ENCODE measurements around the gene CPNE5. TPM values are rescaled to one million over a fixed set of nuclear protein-coding genes. Genes with fewer than 3 reads are reported as not detected.

Gene CPNE5
- total RNA-seq, 2 experiments from 2014 or later: 1.2 to 1.7 TPM

DNA sequence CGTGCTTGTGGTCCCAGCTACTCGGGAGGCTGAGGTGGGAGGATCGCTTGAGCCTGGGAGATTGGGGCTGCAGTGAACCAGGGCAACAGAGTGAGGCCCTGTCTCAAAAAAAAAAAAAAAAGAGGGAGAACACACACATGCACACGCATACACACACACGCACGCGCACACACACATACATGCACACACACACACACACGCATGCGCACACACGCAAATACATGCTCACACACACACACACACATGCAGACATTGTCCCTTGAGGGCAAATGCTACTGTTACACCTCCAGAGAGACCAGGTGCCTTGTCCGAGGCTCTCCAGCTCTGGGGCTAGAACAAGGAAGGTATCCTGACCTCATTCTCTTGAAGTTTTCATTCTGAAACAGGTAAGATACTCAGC lies 77.1 kb downstream of the CPNE5 start:
- H3K4me3 Mint-ChIP-seq: no peak overlapping the region
- H3K27ac Mint-ChIP-seq: no peak overlapping the region
- CTCF ChIA-PET: interaction anchor here (2.0 to 6.1 kb wide), 3 partner anchors 20 to 256 kb away, joined by 6 to 71 read pairs (median 31); no protein-coding TSS in a partner anchor
- H3K27me3 Mint-ChIP-seq (ENCODE audit: low read depth): no peaks in the 10 kb centered on the region
- DNase-seq: no peak
- H3K36me3 Mint-ChIP-seq (ENCODE audit: low read depth): no peaks in the 10 kb centered on the region
- intact Hi-C loops (cut with micrococcal nuclease): no loop called here
- H3K4me1 Mint-ChIP-seq (ENCODE audit: low read depth): peaks cover 13% of the 10 kb centered on the region
- H3K9me3 Mint-ChIP-seq: no peaks in the 10 kb centered on the region

DNA sequence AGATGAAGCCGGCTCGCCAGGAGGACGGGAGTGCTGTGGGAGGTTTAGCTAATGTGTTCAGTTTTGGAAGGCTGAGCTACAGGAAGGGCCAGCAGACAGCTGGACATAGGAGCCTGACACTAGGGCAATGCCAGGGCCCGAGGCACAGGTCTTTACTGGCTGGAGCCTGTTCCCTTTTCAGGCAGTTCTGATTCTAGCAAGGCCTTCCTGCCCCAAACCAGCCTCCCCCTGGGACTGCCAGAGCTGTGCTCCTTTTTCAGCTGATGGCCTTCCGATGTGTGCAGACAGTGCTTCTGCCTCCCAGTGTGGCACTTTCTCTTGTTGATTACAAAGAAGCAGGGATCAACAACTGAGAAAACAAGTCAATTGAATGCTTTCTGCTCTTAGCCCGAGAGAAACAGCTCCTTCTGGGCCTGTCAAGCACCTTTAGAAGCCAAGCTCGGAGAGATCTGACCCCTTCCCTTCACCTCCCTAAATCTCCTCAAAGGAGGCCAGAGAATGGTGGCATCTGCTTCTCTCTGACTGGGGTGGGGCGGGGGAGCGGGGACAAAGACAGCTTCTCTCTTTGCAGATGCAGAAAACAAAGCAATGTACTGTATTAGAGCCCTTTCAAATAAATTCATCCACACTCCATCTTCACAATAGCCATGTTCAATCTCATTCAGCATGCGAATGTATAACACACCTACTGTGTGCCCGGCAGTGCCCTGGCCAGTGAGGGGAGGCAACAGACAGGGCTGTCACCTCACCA lies 78.4 kb downstream of the CPNE5 start:
- Mint-ChIP-seq H3K27ac (no peak overlapping the region), H3K9me3 (no peaks in the 10 kb centered on the region), H3K36me3 (ENCODE audit: low read depth) (no peaks in the 10 kb centered on the region), H3K27me3 (ENCODE audit: low read depth) (no peaks in the 10 kb centered on the region), H3K4me1 (ENCODE audit: low read depth) (peaks cover 23% of the 10 kb centered on the region), H3K4me3 (no peak overlapping the region)
- DNase-seq: no peak
- intact Hi-C loops (cut with micrococcal nuclease): no loop called here
- CTCF ChIA-PET: interaction anchor here (0.7 to 6.1 kb wide), 14 partner anchors 8 to 338 kb away, joined by 3 to 71 read pairs (median 14); no protein-coding TSS in a partner anchor

DNA sequence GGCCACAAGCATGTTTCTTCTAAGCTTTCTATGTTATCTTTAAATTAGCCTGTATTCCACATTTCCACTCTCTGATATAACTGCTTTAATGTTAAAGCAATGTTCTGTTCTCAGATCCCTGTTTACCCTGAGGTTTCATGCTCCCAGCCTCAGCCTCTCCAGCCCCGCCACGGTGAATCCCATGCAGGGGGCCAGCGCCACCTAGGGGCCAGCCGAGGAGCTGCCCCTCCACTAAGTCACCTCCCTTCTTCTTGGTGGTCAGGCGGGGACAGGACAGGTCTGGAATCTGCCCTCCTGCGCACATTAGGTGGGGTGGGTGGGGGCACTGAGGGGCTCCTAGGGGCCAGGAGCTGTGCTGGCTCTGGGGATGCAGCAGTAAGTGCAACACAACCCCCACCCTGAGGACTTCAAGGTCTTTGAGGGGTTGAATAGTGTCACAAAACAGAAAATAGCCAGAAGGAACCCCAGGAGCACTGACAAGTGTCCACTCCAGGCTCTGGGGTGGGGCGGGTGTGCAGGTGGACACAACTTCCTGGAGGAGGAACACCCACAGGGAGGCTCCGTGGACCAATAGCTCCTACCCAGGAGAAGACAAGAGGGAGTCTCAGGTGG lies 80.0 kb downstream of the CPNE5 start:
- peak; percentile 89 for DNase-seq
- intact Hi-C loops (cut with micrococcal nuclease): loop anchor here (1.0 to 5.0 kb wide), 6 partner anchors 35 to 627 kb away; partner anchors contain the start of gene MAPK13
- Mint-ChIP-seq H3K36me3 (ENCODE audit: low read depth) (no peaks in the 10 kb centered on the region), H3K27me3 (ENCODE audit: low read depth) (no peaks in the 10 kb centered on the region), H3K9me3 (no peaks in the 10 kb centered on the region), H3K4me3 (no peak overlapping the region), H3K4me1 (ENCODE audit: low read depth) (peaks cover 39% of the 10 kb centered on the region), H3K27ac (no peak overlapping the region)
- CTCF ChIA-PET: interaction anchor here (0.6 to 6.1 kb wide), 40 partner anchors 9 to 418 kb away, joined by 3 to 71 read pairs (median 4); partner anchors contain the start of gene RAB44

DNA sequence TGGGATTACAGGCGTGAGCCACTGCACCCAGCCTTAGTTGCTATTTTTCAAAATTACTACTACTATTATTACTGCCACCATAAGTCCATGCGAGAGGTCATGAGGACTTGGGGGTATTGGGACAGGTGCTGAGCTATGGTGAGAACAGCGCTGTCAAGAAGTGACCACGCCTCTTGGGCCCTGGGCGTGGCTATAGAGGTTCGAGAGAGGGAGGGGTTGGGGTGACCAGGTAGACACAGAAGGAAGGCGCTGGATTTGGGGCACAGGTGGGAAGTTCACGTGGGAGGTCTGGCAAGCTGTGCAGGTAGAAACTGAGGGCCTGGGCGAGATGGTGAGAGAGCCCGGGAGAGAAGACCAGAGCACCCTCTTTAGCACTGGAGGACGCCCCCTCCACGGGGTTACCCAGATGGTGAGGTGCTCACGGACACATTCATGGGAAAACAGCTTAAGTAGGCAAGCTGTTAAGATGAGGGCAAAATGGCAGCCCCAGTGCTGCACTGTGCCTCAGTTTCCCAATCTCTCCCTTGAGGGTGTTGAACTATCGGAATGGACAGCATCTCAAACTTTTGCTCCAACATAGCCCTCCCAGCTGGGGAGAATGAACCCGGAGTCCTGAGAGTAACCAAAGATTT lies 80.6 kb downstream of the CPNE5 start:
- H3K36me3 Mint-ChIP-seq (ENCODE audit: low read depth): no peaks in the 10 kb centered on the region
- H3K4me3 Mint-ChIP-seq: no peak overlapping the region
- CTCF ChIA-PET: interaction anchor here (0.6 to 6.1 kb wide), 36 partner anchors 8 to 418 kb away, joined by 3 to 71 read pairs (median 4); partner anchors contain the start of gene RAB44
- no peak for DNase-seq
- H3K9me3 Mint-ChIP-seq: no peaks in the 10 kb centered on the region
- peaks cover 45% of the 10 kb centered on the region for H3K4me1 Mint-ChIP-seq (ENCODE audit: low read depth)
- H3K27me3 Mint-ChIP-seq (ENCODE audit: low read depth): no peaks in the 10 kb centered on the region
- intact Hi-C loops (cut with micrococcal nuclease): loop anchor here (1.0 to 5.0 kb wide), 6 partner anchors 34 to 626 kb away; partner anchors contain the start of gene MAPK13
- H3K27ac Mint-ChIP-seq: no peak overlapping the region

DNA sequence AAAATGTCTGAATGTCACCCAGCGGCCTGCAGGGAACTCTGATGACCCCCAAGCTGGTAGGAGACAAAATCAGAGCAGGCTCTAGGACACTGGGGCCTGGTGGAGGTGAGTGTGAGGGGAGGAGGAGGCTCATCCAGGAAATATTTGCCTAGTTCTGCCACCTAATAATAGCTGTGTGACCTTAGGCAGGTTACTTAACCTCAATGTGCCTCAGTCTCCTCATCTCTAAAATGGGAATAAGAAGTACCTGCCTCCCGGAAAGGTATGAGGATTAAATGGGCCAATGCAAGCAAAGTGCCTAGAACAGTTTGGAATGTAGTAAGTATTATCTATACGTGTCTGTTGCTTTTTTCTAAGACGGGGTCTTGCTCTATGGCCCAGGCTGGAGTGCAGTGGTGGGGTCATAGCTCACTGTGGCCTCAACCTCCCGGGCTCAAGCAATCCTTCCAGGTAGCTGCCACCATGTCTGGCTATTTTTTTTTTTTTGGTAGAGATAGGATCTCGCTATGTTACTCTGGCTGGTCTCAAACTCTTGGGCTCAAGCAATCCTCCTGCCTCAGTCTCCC lies 81.2 kb downstream of the CPNE5 start:
- Mint-ChIP-seq H3K27me3 (ENCODE audit: low read depth) (no peaks in the 10 kb centered on the region), H3K4me1 (ENCODE audit: low read depth) (peaks cover 51% of the 10 kb centered on the region), H3K36me3 (ENCODE audit: low read depth) (no peaks in the 10 kb centered on the region), H3K9me3 (no peaks in the 10 kb centered on the region), H3K27ac (no peak overlapping the region), H3K4me3 (no peak overlapping the region)
- no peak for DNase-seq
- CTCF ChIA-PET: interaction anchor here (0.7 to 6.1 kb wide), 23 partner anchors 8 to 159 kb away, joined by 3 to 71 read pairs (median 9); no protein-coding TSS in a partner anchor
- intact Hi-C loops (cut with micrococcal nuclease): loop anchor here (5.0 kb wide), 2 partner anchors 216 to 626 kb away; partner anchors contain the start of gene MAPK13

DNA sequence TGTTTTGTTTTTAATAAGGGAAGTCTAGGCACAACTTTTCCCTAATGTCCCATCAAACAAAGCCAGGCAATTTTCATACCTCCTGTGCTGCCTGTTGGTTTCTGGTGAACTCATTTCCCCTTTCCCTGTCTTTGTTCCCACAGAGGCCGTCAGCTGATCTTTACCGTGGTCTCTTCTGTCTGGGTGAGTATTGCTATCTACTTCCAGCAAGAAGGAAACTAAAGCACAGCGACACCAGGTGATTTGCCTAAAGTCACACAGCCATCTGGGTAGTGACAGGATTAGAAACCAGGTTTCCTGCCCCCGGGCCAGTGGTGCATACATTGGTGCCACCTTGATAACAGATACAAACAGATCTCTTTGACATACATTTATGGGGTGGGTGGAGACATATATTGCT lies 82.0 kb downstream of the CPNE5 start:
- Mint-ChIP-seq H3K4me1 (ENCODE audit: low read depth) (peaks cover 59% of the 10 kb centered on the region), H3K4me3 (no peak overlapping the region), H3K36me3 (ENCODE audit: low read depth) (no peaks in the 10 kb centered on the region), H3K27me3 (ENCODE audit: low read depth) (no peaks in the 10 kb centered on the region), H3K9me3 (no peaks in the 10 kb centered on the region), H3K27ac (peak overlapping the region; percentile 37)
- intact Hi-C loops (cut with micrococcal nuclease): loop anchor here (5.0 kb wide), 2 partner anchors 215 to 625 kb away; partner anchors contain the start of gene MAPK13
- CTCF ChIA-PET: interaction anchor here (2.5 to 6.1 kb wide), 4 partner anchors 12 to 142 kb away, joined by 13 to 71 read pairs (median 42); no protein-coding TSS in a partner anchor
- DNase-seq: peak; percentile 71

DNA sequence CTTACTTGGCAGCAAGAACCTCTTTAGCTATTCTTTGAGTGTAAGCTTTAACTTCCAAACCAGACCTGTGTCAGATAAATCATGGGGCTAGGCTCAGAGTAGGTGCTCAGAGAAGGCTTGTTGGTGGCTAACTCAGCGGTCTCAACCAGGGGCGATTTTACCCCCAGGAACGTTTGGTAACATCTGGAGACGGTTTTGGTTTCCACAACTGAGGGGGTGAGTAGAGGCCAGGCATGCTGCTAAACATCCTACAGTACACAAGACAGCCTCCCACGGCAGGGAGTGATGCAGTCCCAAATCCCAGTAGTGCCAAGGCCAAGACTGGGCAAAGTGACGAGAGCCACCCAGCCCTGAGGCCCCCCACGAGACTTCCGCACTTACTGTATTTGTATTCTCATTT lies 82.5 kb downstream of the CPNE5 start:
- CTCF ChIA-PET: interaction anchor here (2.5 to 6.1 kb wide), 3 partner anchors 12 to 142 kb away, joined by 13 to 71 read pairs (median 51); no protein-coding TSS in a partner anchor
- Mint-ChIP-seq H3K27me3 (ENCODE audit: low read depth) (no peaks in the 10 kb centered on the region), H3K4me1 (ENCODE audit: low read depth) (peaks cover 63% of the 10 kb centered on the region), H3K27ac (peak overlapping the region; percentile 81), H3K9me3 (no peaks in the 10 kb centered on the region), H3K4me3 (peak overlapping the region; percentile 0), H3K36me3 (ENCODE audit: low read depth) (no peaks in the 10 kb centered on the region)
- intact Hi-C loops (cut with micrococcal nuclease): loop anchor here (5.0 kb wide), 2 partner anchors 214 to 624 kb away; partner anchors contain the start of gene MAPK13
- no peak for DNase-seq

DNA sequence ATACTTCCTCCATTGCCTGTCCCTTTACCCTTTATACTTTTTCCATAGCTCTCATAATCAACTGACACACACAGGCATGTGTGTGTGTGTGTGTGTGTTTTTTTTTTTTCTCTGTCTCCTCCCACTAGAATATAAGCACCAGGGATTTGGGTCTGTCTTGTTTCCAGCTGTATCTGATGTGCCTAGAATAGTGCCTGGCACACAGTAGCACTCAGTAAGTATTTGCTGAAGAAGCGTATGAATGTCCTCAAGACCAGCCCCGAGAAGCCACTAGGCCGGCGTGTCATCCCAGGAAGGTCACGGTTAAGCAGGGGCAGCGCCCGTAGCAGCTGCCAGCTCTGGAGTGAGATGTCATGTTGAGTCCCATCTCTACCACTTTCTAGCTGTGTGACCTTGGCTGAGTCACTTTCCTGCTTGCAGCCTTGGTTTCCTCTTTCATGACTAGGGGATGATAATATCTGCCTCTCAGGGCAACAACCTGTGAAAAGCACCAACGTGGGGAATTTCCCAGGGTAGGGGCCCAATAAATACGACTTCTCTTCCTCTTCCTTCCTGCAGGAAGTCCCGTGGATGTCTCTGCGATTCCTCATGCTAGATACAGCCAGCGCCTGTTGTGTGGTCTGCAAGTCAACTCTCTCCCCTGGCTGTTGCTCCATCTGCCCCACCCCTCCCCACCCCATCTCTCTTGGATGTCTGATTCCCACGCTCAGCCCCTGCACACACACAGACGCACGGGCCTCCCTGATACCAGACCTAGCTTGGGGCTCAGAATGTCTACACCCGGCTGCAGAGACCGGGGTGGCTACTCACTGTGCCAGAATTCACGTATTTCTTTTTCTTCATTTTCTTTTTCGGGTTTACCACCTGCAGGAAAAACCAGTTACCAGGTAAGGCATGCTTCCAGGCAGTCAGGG lies 83.6 kb downstream of the CPNE5 start:
- Mint-ChIP-seq H3K27me3 (ENCODE audit: low read depth) (no peaks in the 10 kb centered on the region), H3K9me3 (no peaks in the 10 kb centered on the region), H3K4me1 (ENCODE audit: low read depth) (peaks cover 67% of the 10 kb centered on the region), H3K27ac (peak overlapping the region; percentile 97), H3K4me3 (peak overlapping the region; percentile 45), H3K36me3 (ENCODE audit: low read depth) (no peaks in the 10 kb centered on the region)
- intact Hi-C loops (cut with micrococcal nuclease): loop anchor here (1.0 to 5.0 kb wide), 8 partner anchors 20 to 623 kb away; partner anchors contain the start of gene MAPK13
- CTCF ChIA-PET: interaction anchor here (0.6 to 6.1 kb wide), 13 partner anchors 11 to 454 kb away, joined by 3 to 71 read pairs (median 7); no protein-coding TSS in a partner anchor
- DNase-seq: peak; percentile 93

DNA sequence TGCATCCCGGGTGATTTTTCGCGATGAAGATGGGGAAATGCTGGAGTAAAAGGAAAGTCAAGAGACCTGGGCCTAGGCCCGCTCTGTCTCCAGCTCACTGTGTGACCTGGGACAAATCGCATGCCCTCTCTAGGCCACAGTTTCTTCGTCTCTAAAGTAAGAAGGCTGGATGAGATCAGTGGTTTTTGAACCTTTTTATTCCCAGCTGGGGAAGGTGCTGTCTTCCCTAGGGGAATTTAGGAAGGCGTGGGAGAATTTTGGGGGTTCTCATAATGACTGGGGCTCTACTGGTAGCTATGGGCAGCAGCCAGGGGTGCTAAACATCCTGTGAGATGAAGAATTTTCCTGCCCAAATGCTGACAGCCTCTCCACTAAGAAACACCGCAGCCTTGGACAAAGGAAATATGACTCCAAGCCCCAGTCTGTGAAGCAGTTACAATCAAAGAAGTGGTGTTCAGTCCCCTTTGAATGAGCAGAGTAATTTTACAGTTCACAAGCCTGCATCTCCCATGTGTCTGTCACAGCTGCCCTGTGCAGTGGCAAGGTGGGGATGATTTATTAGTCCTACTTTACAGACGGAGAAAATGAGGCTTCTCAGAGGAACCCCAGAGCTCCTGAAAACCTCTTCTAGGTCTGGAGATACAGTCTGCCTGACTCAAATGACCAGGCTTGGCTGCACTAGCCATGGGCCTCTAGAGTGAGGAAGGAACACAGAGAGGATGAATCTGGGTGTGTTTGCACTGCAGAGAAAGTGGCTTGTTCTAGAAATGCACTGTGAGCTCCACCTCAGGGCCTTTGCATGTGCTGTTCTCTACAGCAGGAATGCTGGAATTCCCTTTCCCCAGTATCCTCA lies 84.4 kb downstream of the CPNE5 start:
- Mint-ChIP-seq H3K27ac (peak overlapping the region; percentile 97), H3K27me3 (ENCODE audit: low read depth) (no peaks in the 10 kb centered on the region), H3K4me1 (ENCODE audit: low read depth) (peaks cover 67% of the 10 kb centered on the region), H3K36me3 (ENCODE audit: low read depth) (peaks cover under 1% of the 10 kb centered on the region), H3K4me3 (no peak overlapping the region), H3K9me3 (no peaks in the 10 kb centered on the region)
- CTCF ChIA-PET: interaction anchor here (0.6 to 4.6 kb wide), 12 partner anchors 11 to 455 kb away, joined by 3 to 16 read pairs (median 6); no protein-coding TSS in a partner anchor
- no peak for DNase-seq
- intact Hi-C loops (cut with micrococcal nuclease): loop anchor here (1.0 to 5.0 kb wide), 8 partner anchors 20 to 623 kb away; partner anchors contain the start of gene MAPK13

Data from activated naive CD4-positive, alpha-beta T cell treated with anti-CD3 and anti-CD28 coated beads for 36 hours (primary cell).